Memory B cell (primary cell): ENCODE measurements around the gene TEX261.
"Not testable (repeated sequence)": the region's sequence is repeated elsewhere in the genome, so short reads cannot be mapped to it uniquely, and the experiment has no call there.

Experiments
- ATAC-seq: fragments of 150-1000 bp; cut with Tn5 transposase; 2 replicates; pipeline ENCODE4 v1.10.0; 2021; ENCODE audit warnings: low read depth, mild to moderate bottlenecking, moderate library complexity
- DNase-seq, 2 donors: peaks; one replicate each; pipeline ENCODE4 v3.0.0; 2022; ENCODE audit warnings: low spot score in 2 of 2
- H3K27ac Mint-ChIP-seq: one replicate; pipeline ENCODE4 v1.8.0; 2022; ENCODE audit warnings: mild to moderate bottlenecking, moderate library complexity, mixed read lengths
- H3K27me3 Mint-ChIP-seq: one replicate; pipeline ENCODE4 v1.8.0; 2022; ENCODE audit warnings: mixed read lengths
- H3K36me3 Mint-ChIP-seq: one replicate; pipeline ENCODE4 v1.8.0; 2022; ENCODE audit warnings: mild to moderate bottlenecking, mixed read lengths
- H3K4me1 Mint-ChIP-seq: one replicate; pipeline ENCODE4 v1.8.0; 2022; ENCODE audit warnings: mixed read lengths
- H3K4me3 Mint-ChIP-seq: one replicate; pipeline ENCODE4 v1.8.0; 2022; ENCODE audit warnings: mild to moderate bottlenecking, moderate library complexity, mixed read lengths
- H3K9me3 Mint-ChIP-seq: one replicate; pipeline ENCODE4 v1.8.0; 2022; ENCODE audit warnings: mixed read lengths

The TEX261 gene

DNA sequence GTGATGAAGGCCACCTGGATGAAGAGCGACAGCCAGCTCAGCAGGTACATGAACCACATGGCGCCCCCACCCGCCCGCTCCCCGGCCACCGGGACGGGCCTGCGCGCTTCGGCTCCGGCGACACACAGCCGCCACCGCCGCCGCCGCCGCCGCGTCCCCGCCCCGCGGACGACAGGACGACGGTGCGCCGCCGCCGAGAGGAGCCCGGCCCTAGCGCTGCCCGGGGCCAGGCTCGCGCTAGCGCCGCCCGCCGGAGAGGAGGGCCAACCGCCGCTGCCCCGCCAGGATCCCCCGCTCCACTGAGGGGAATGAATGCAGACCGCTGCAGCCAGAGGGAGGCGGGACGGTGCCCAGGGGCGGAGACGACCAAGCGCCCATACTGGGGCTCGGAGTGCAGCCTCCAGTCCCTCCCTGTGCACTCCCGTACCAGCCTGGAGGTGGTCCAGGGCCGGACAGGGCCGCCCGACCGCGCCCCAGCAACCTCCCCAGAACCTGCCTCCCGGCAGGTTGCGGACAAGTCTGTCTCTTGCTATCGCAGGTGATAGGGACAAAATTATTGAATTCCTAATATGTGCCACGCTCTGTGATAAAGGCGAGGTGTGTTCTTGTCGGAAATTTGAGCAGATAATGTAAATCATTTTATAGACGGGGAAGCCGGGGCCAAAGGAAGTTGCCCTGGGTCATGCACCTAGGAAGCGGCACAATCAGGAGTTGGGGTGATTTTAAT lies at the start of gene TEX261:
Gene TEX261, minus strand, starts transcription at position 175 of the 727 bp plus-strand sequence. Its CDS starts 116 bp downstream, at position 59.
- Mint-ChIP-seq H3K4me1 (peaks cover 21% of the 10 kb centered on the region), H3K27me3 (no peaks in the 10 kb centered on the region), H3K36me3 (peaks cover 6% of the 10 kb centered on the region), H3K9me3 (no peaks in the 10 kb centered on the region), H3K27ac (peak within 1 kb of the TSS; percentile 92), H3K4me3 (peak within 1 kb of the TSS; percentile 99)
- ATAC-seq (peak; percentile 92), DNase-seq (peak; percentile 94 to 97)

DNA sequence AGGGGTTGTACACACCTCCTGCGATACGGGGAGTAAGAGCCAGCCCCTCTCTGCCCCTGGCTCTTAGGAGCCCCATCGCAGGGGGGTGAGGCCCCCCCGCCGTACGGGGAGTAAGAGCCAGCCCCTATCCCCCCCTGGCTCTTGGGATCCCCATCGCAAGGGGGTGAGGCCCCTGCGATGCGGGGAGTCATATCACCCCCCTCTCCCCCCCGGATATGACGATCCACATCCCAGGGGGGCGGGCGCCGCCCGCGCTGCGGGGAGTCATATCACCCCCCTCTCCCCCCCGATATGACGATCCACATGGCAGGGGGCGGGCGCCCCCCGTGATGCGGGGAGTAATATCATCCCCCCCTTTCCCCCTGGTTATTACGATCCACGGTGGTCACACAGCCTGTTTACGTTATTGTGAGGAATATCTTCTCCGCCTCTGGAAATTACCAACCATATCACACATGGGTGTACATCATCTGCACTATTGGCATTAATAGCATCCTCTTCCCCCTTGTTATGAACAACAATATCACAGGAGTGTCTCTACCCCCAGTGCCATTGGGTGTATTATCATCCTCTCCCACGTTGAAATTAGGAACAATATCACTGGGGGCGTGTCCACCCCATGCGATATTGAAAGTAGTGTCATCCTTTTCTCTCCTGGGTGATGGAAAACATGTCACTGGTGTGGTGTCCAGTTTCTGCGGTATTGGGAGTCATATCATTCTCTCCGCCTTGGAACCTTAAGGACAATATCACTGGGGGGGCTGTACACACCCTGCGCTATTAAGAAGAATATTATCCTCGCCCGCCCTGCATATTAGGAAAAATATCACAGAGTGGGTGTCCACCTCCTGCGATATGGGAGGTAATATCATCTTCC lies 49.1 kb upstream of the TEX261 start:
- ATAC-seq (no peak), DNase-seq (no peak)
- H3K27me3 Mint-ChIP-seq, result peaks cover 13% of the 10 kb centered on the region
- H3K27ac Mint-ChIP-seq, result no peak overlapping the region
- no peaks in the 10 kb centered on the region for H3K4me1 Mint-ChIP-seq
- H3K9me3 Mint-ChIP-seq, result no peaks in the 10 kb centered on the region
- no peaks in the 10 kb centered on the region for H3K36me3 Mint-ChIP-seq
- H3K4me3 Mint-ChIP-seq, result no peak overlapping the region

DNA sequence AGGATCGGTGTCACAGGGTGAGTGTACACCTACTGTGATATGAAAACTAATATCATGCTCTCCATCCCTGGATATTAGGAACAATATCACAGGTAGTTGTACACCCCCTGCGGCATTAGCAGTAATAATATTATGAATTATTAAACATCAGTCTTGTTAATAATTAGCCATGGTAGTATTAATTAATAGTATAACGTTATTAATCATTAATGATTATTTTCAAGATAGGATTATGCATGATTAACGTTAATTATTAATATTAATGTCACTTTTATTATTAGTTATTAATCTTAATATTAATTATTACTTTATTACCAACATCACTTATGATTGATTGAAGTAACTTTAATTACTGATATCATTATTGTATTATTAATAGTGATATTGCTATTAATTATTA lies 47.6 kb upstream of the TEX261 start:
- no peak overlapping the region for H3K27ac Mint-ChIP-seq
- no peaks in the 10 kb centered on the region for H3K9me3 Mint-ChIP-seq
- no peaks in the 10 kb centered on the region for H3K4me1 Mint-ChIP-seq
- H3K36me3 Mint-ChIP-seq, result no peaks in the 10 kb centered on the region
- ATAC-seq (no peak), DNase-seq (no peak)
- H3K4me3 Mint-ChIP-seq, result no peak overlapping the region
- H3K27me3 Mint-ChIP-seq, result peaks cover 19% of the 10 kb centered on the region

DNA sequence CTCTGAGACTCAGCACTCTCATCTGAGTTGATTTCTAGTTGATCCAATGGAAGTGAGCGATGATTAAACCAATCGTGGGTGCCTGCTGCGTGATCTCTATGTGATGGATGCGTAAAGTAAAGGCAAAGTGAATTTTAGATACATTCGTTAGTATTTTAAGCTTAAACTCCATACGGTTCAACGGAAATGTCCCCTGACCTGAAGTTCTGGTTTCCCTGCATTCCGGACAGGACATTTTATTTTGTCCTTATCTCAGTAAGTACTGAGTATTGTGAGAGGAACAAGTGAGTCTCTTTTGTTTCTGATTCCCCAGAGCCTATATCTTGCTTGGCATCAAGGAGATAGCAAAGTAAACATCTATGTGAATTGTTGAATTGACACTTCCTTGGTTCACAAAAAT lies 41.6 kb upstream of the TEX261 start:
- not testable (repeated sequence) for H3K4me1 Mint-ChIP-seq, ATAC-seq, H3K27ac Mint-ChIP-seq, H3K36me3 Mint-ChIP-seq, DNase-seq, H3K9me3 Mint-ChIP-seq, H3K4me3 Mint-ChIP-seq
- peaks cover 15% of the 10 kb centered on the region for H3K27me3 Mint-ChIP-seq

DNA sequence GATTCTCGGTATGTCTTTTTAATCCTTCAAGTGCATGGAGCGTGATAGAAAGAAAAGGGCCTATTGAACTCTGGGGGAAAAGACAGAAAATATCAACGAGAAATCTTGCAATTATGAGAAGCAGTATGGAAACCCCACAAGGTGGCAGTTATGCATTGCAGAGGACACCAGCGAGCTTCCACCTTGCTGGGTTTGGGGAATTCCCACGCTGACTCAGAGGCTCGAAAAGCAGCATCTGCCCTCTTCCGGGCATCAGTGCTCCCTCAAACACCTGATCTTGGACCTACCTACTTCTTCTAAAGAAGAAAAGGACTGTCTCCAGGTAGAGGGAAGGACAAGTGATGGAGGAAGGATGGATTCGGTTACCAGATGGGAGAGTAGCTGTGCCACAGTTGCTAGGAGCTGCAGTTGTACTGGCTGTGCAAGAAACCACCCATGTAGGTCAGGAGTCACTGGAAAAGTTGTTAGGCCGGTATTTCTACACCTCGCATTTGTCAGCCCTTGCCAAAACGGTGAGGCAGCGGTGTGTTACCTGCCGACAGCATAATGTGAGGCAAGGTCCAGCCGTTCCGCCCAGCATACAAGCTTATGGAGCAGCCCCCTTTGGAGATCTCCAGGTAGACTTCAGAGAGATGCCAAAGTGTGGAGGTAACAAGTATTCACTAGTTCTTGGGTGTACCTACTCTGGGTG lies 29.0 kb upstream of the TEX261 start:
- peak; percentile 34 to 49 for DNase-seq
- ATAC-seq, H3K4me3 Mint-ChIP-seq, H3K27me3 Mint-ChIP-seq, H3K4me1 Mint-ChIP-seq, H3K36me3 Mint-ChIP-seq, H3K9me3 Mint-ChIP-seq: not testable (repeated sequence)
- peak overlapping the region; percentile 50 for H3K27ac Mint-ChIP-seq

DNA sequence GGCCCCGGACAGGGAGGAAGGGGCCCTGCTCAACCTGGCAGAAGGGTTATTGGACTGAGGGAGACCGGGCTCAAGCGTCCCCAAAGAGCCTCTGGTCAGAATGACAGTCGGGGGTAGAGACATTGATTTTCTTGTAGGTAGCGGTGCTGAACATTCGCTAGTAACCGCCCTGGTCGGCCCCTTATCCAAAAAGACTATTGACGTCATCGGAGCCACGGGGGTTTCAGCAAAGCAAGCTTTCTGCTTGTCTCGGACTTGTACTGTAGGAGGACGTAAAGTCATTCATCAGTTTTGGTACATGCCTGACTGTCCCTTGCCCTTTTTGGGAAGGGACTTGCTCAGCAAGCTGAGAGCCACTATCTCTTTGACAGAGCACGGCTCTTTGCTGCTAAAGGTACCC lies 26.7 kb upstream of the TEX261 start:
- ATAC-seq, H3K4me1 Mint-ChIP-seq, DNase-seq, H3K4me3 Mint-ChIP-seq, H3K9me3 Mint-ChIP-seq, H3K36me3 Mint-ChIP-seq, H3K27ac Mint-ChIP-seq, H3K27me3 Mint-ChIP-seq: not testable (repeated sequence)

DNA sequence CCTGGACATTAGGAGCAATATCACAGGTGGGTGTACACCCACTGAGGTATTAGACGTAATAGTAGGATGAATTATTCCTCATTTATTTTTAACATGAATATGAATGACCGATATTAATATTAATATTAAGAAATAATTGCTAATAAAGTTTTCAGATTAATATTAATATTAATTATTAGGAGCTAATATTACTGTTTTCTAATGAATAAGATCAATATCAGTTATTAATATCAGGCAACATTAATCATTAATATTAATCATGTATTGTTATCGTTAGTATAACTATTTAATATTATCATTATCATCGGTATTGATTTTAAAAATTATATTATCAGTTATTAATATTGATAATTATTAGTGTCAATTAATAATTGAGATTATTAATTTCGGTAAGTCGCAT lies 25.3 kb upstream of the TEX261 start:
- H3K27me3 Mint-ChIP-seq, H3K27ac Mint-ChIP-seq, H3K9me3 Mint-ChIP-seq, DNase-seq, H3K4me3 Mint-ChIP-seq, H3K36me3 Mint-ChIP-seq, H3K4me1 Mint-ChIP-seq, ATAC-seq: not testable (repeated sequence)

DNA sequence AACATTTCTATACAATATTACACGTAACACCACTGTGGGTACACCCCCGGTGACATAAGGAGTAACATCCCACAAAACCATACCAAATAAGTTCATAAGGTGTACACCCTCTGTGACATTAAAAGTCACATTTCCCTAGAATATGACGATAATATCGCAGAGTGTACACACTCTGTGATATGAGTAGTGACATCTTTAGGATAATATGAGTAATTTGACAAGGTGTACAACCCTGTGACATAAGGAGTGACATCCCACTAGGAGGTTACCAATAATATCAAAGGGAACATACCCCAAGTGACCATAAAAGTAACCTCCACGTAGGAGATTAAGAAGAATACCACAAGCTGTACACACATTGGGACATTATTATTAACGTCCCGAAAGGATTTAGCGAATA lies 24.0 kb upstream of the TEX261 start:
- H3K27me3 Mint-ChIP-seq, result peaks cover 4% of the 10 kb centered on the region
- H3K4me3 Mint-ChIP-seq, result no peak overlapping the region
- no peaks in the 10 kb centered on the region for H3K36me3 Mint-ChIP-seq
- H3K9me3 Mint-ChIP-seq, result no peaks in the 10 kb centered on the region
- H3K4me1 Mint-ChIP-seq, result peaks cover 5% of the 10 kb centered on the region
- ATAC-seq (no peak), DNase-seq (no peak)
- H3K27ac Mint-ChIP-seq, result no peak overlapping the region

DNA sequence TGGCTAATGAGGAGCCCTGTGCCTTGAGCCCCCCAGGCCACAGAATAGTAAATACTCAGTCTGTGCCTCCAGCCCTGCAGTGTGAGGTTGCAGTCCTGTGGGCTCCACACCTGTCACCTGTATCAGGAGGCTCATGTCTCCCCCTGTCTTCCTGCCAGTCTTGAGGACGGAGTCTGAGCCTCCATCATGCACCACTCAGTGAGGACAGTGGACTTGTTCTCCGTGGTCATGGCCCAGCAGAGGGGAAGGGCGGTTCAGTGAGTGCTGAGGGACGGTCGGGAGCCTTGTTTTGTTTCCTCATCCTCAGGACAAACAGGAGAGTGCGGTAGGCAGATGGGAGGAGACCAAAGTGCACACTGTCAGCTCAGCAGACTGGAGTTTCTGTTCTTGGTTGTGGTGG lies 17.1 kb upstream of the TEX261 start:
- not testable (repeated sequence) for H3K4me1 Mint-ChIP-seq, DNase-seq, H3K27ac Mint-ChIP-seq, H3K4me3 Mint-ChIP-seq, H3K9me3 Mint-ChIP-seq, ATAC-seq, H3K36me3 Mint-ChIP-seq
- H3K27me3 Mint-ChIP-seq, result peaks cover 17% of the 10 kb centered on the region

DNA sequence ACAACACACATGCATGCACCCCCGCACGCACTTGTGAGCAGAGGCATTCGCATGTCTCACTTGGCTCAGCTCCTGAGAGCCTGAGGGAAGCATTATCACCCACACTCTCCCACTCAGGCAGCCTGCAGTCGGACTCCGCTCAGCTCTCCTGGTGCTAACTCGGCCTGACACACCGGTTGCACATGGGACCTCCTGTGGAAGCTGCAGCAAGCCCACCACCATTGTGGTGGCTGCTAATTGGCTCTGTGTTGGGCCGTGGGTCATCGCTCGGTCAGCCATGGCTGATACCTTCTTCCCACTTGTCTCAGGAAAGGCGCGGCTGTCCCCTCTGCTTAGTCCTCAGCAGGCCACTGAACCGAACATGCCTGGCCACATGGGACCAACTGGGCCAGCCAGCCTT lies 13.7 kb upstream of the TEX261 start:
- H3K4me1 Mint-ChIP-seq, result no peaks in the 10 kb centered on the region
- H3K36me3 Mint-ChIP-seq, result no peaks in the 10 kb centered on the region
- H3K9me3 Mint-ChIP-seq, result no peaks in the 10 kb centered on the region
- peaks cover 24% of the 10 kb centered on the region for H3K27me3 Mint-ChIP-seq
- H3K27ac Mint-ChIP-seq, result no peak overlapping the region
- H3K4me3 Mint-ChIP-seq, result no peak overlapping the region
- no peak for ATAC-seq
- DNase-seq, result no peak

DNA sequence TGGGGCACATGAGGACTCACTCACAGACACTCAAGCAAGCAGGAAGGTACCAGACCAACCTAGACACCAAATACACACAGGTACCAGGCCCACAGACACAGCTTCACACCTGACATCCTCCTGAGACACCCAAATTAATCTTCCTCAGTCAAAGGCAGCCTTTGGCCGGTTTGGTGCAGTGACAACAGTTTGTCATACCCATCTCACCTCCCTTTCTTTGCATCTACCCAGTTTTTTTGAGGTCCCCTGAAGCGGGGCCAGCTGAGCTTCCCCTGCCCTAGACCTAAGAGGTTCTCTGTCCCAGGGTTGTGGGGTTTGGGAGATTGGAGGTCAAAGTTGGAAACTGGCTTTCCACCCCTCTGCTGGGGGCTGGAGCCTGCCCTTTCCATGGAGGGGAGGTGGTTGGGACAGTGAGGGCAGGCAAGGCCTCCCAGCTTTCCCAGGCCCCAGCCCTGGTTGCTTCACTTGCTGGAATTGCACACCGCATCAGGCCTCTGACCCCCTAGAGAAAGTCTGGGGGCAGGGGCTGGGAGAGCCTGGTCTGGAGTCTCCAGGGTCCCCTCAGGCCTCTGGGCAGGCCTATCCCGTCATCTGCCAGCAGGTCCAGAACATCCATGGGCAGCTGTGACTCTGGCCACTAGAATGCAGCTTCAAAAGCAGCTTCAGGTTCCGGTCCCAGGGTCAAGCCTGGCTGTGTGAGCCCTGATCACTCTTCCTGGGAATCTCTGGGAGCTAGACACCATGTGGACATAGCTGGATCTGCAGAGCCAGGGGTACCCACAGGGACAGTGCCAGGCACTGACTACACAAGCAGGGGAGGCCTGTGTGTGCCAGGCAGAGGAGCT lies 12.5 kb upstream of the TEX261 start:
- no peak for DNase-seq
- Mint-ChIP-seq H3K4me1 (no peaks in the 10 kb centered on the region), H3K27me3 (peaks cover 24% of the 10 kb centered on the region), H3K36me3 (no peaks in the 10 kb centered on the region), H3K9me3 (no peaks in the 10 kb centered on the region), H3K4me3 (no peak overlapping the region), H3K27ac (no peak overlapping the region)
- ATAC-seq, result no peak

DNA sequence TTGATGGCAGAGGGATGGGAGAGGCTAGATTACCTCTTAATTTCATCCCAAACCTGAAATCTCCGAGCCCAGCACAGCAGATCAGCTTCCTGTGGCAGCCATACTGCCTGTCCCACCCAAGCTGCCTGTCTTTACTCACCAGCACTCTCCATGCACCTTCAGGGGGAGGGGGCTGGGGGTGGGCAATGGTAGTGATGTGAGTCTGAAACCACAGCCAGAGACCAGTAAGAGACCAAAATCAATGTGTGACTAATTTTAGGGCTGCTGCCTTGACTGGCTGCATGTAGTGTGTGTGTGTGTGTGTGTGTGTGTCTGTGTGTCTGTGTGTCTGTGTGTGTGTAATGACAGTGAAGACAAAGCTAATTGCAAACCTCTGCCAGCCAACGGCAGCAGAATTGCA lies 11.7 kb upstream of the TEX261 start:
- no peaks in the 10 kb centered on the region for H3K9me3 Mint-ChIP-seq
- DNase-seq (no peak), ATAC-seq (no peak)
- no peaks in the 10 kb centered on the region for H3K36me3 Mint-ChIP-seq
- H3K4me3 Mint-ChIP-seq, result no peak overlapping the region
- no peak overlapping the region for H3K27ac Mint-ChIP-seq
- H3K4me1 Mint-ChIP-seq, result no peaks in the 10 kb centered on the region
- H3K27me3 Mint-ChIP-seq, result peaks cover 20% of the 10 kb centered on the region

DNA sequence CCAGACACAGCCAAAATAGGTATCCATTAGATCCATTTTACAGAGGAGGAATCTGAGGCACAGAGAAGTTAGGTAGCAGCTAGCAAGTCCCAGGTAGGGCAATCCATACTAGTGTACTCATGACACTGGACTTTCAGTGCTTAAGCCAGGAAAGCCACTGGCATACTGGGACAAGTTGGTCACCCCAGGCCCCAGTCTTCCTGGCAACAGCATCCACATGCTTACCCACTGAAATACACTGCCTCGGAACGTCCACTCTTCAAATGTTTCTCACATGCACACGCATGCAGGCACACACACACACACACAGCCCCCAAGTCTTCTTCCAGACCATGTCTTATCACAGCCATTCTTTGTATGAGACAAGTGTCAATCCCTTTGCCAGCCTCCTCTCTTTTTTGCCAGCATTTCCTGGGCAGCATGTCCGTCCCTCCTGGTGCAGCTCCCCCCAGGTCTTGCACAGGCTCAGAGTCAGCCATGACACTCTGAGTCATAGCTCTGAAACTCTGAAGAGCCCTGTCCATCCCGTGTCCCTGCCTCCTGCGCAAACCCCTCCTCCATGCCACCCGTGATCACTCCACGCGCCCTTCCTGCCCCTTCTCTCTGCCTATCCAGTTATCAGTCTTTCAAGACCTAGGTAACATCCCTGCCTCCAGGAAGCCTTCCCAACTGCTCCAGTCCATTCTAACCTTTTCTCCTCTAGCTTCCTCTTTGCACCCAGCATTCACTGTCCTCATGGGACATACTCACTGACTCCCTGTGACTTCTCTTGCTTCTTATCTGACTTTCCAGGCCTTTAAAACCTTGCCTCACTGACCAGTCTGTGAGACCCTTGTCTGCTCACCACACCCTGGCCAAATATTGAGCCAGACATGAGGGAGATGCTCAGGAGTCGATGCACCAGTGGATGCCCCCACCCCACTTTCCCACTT lies 10.9 kb upstream of the TEX261 start:
- ATAC-seq, result no peak
- peaks cover 18% of the 10 kb centered on the region for H3K27me3 Mint-ChIP-seq
- H3K27ac Mint-ChIP-seq, result no peak overlapping the region

More for the DNA sequence above, 10.9 kb upstream of the TEX261 start:
- DNase-seq, result no peak
- no peaks in the 10 kb centered on the region for H3K4me1 Mint-ChIP-seq
- H3K4me3 Mint-ChIP-seq, result no peak overlapping the region
- H3K9me3 Mint-ChIP-seq, result no peaks in the 10 kb centered on the region
- H3K36me3 Mint-ChIP-seq, result no peaks in the 10 kb centered on the region
